K562 (cell line): ENCODE data around the gene WDR47.

ENCODE experiments used
- CBX8 ChIP-seq: fragments of 200-600 bp; sonication (generic); IDR thresholded peaks from 2 replicates; pipeline ENCODE4 v1.6.1; 2012; ENCODE audit warnings: borderline replicate concordance, mixed run types, low read depth, mild to moderate bottlenecking, moderate library complexity, mixed read lengths, low read length, control low read depth, inconsistent platforms; ENCODE audit not compliant: poor library complexity, severe bottlenecking; ENCODE audit errors: extremely low read depth
- CHCHD3 ChIP-seq: fragments of 250-450 bp; sonication (Bioruptor Pico); IDR thresholded peaks from 2 replicates; pipeline ENCODE4 v2.1.2; 2022; ENCODE audit warnings: mild to moderate bottlenecking
- MAZ ChIP-seq, 2 experiments: fragments of 450-650 bp in 1 of 2; sonication (generic) in 1 of 2; formaldehyde crosslinking; IDR thresholded peaks in 1 of 2; conservative IDR thresholded peaks in 1 of 2; 2 replicates each; pipeline versions ENCODE4 v1.4.0 to v1.5.0; 2020; ENCODE audit warnings: mild to moderate bottlenecking in 1 of 2, missing genetic modification reagents in 1 of 2
- TAF1 ChIP-seq: IDR thresholded peaks from 2 replicates; pipeline ENCODE4 v1.6.1; 2011; ENCODE audit warnings: mild to moderate bottlenecking, low read length, moderate library complexity; ENCODE audit not compliant: insufficient read depth, control insufficient read depth, severe bottlenecking; ENCODE audit errors: extremely low read depth
- ZNF239 ChIP-seq: fragments of 250-450 bp; sonication (Bioruptor Pico); IDR thresholded peaks from 2 replicates; pipeline ENCODE4 v1.4.0; 2020; ENCODE audit warnings: mild to moderate bottlenecking
- ZZZ3 ChIP-seq: fragments of 450-650 bp; IDR thresholded peaks from 2 replicates; pipeline ENCODE4 v1.6.1; 2016; ENCODE audit warnings: antibody characterized with exemption, mild to moderate bottlenecking, moderate library complexity
- TF ChIP-seq, protein P1 (sequence below), 3 experiments: IDR thresholded peaks in 2 of 3; conservative IDR thresholded peaks in 1 of 3; 2 replicates each; pipeline ENCODE4 v1.5.1; 2011 to 2012; ENCODE audit warnings: low read length in 3 of 3, mild to moderate bottlenecking in 3 of 3, control low read depth in 2 of 3, improper control_type of control experiment in 1 of 3, inconsistent platforms in 1 of 3, low read depth in 1 of 3, mixed read lengths in 1 of 3, moderate library complexity in 1 of 3; ENCODE audit not compliant: insufficient read depth in 2 of 3

DNA sequence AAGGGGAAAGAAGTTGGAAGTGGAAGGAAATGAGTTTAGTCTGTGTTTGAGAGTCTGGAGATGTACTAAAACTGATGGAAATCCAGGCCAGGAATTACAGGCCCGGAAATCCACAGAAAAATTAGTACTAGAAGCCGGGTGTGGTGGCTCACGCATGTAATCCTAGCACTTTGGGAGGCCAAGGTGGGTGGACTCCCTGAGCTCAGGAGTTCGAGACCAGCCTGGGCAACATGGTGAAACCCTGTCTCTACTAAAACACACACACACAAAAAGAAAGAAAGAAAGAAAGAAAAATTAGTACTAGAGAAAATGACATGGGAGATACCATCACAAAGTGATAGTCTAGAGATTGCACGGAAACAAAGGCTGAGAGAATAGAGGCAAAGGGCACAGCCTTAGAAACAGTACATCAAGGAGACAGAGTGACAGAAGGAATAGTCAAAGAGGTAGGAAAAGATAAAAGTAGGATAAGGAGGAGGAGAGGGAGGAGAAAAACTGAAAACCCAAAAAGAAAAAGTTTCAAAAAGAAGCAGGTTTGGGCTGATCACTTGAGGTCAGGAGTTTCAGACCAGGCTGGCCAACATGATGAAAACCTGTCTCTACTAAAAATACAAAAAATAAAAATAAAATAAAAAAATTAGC lies 38.7 kb upstream of the WDR47 start:
- TF ChIP-seq CHCHD3 (CRISPR knock-in tag) = no peak
- no peak for TF ChIP-seq TAF1
- TF ChIP-seq MAZ (CRISPR knock-in tag; conservative IDR thresholded peaks at IDR 0.05 in 1 of 2, IDR thresholded peaks at IDR 0.05 in 1 of 2) = no peak
- TF ChIP-seq, protein P1, sequence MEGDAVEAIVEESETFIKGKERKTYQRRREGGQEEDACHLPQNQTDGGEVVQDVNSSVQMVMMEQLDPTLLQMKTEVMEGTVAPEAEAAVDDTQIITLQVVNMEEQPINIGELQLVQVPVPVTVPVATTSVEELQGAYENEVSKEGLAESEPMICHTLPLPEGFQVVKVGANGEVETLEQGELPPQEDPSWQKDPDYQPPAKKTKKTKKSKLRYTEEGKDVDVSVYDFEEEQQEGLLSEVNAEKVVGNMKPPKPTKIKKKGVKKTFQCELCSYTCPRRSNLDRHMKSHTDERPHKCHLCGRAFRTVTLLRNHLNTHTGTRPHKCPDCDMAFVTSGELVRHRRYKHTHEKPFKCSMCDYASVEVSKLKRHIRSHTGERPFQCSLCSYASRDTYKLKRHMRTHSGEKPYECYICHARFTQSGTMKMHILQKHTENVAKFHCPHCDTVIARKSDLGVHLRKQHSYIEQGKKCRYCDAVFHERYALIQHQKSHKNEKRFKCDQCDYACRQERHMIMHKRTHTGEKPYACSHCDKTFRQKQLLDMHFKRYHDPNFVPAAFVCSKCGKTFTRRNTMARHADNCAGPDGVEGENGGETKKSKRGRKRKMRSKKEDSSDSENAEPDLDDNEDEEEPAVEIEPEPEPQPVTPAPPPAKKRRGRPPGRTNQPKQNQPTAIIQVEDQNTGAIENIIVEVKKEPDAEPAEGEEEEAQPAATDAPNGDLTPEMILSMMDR (IDR thresholded peaks at IDR 0.05 in 2 of 3, conservative IDR thresholded peaks at IDR 0.05 in 1 of 3; ENCODE audit: insufficient read depth in 2 of 3, low read depth in 1 of 3, low read length in 3 of 3) = no peak
- TF ChIP-seq CBX8 = no peak
- TF ChIP-seq ZZZ3 = no peak
- TF ChIP-seq ZNF239 (CRISPR knock-in tag) = no peak
